Fibroblast of the aortic adventitia (primary cell): ENCODE measurements around the gene AP2A1. TPM values are rescaled to one million over a fixed set of nuclear protein-coding genes. Genes with fewer than 3 reads are reported as not detected.

Experiments
- DNase-seq: peaks from one replicate; pipeline ENCODE4 v3.0.0-alpha.2; 2010; ENCODE audit warnings: low read depth
- H3K4me3 ChIP-seq: 2 replicates; pipeline ENCODE4 v1.5.1; 2011; ENCODE audit warnings: low read depth, mild to moderate bottlenecking, control low read depth, low read length, moderate library complexity
- CTCF ChIP-seq: IDR thresholded peaks from 2 replicates; pipeline ENCODE4 v1.5.1; 2011; ENCODE audit warnings: mild to moderate bottlenecking, low read length, control low read depth, inconsistent platforms; ENCODE audit not compliant: insufficient read depth
- total RNA-seq: library from RNA; depleted of rRNA; stranded (reverse); fragments of >200 nt; gene quantifications from 2 replicates; pipeline ENCODE4 v1.2.3, GENCODE V29; 2012; ENCODE audit warnings: low replicate concordance

AP2A1 gene
- total RNA-seq, 1 donor = 115 TPM

GRCh38 chr19:49805822-49806619, 39.2 kb downstream of the AP2A1 start:
- no peak for TF ChIP-seq CTCF
- DNase-seq = no peak
- H3K4me3 ChIP-seq = no peak overlapping the region

- H3K4me3 ChIP-seq = no peak overlapping the region
- TF ChIP-seq CTCF = no peak
- no peak for DNase-seq
Measured at GRCh38 chr19:49806620-49806959, 39.8 kb downstream of the AP2A1 start.

GRCh38 chr19:49807058-49807903, 40.5 kb downstream of the AP2A1 start:
- TF ChIP-seq CTCF = no peak
- DNase-seq = no peak
- no peak overlapping the region for H3K4me3 ChIP-seq

- no peak for DNase-seq
- H3K4me3 ChIP-seq = peak overlapping the region; percentile 25
- no peak for TF ChIP-seq CTCF
Measured at GRCh38 chr19:49807904-49808675, 41.3 kb downstream of the AP2A1 start.

DNA sequence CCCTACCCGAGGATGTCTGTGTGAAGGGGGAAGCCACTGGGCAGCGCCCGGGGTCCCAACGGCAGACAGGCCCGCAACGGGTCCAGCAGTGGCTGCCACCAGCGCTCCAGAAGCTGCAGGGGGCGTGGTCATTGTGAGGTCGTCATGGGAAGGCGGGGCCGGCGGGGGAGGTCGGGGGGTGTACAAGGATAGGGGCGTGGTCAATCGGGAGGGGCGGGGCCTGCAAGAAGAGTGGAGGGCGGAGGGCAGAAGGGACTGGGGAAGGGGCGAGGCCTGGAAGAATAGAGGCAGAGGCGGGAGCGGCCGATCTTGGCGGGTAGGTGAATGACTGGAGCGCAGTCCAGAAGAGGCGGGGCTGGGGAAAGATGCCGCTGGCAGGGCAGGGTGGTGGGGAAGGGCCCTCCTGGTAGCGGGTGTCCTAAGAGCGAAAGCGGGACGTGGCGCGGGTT, 41.9 kb downstream of the AP2A1 start:
- DNase-seq = peak; percentile 74
- no peak for TF ChIP-seq CTCF
- peak overlapping the region; percentile 69 for H3K4me3 ChIP-seq

- TF ChIP-seq CTCF = no peak
- peak overlapping the region; percentile 69 for H3K4me3 ChIP-seq
- DNase-seq = peak; percentile 15
Measured at GRCh38 chr19:49809160-49809940, 42.5 kb downstream of the AP2A1 start.
